ENCODE measurements around the gene WNT3.

DNA sequence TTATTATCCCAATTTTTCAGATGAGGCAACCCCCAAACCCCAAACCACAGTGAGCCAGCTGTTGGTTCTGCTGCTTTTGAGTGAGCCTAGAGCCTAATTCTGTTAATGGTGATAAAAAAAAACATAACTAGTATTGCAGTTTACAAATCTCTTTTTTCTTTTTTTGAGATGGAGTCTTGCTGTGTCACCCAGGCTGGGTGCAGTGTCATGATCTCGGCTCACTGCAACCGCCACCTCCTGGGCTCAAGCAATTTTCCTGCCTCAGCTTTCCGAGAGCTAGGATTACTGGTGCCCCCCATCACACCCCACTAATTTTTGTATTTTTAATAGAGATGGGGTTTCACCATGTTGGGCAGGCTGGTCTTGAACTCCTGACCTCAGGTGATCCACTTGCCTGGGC is 36.0 kb upstream of the WNT3 start:
- TF ChIP-seq, protein P1, sequence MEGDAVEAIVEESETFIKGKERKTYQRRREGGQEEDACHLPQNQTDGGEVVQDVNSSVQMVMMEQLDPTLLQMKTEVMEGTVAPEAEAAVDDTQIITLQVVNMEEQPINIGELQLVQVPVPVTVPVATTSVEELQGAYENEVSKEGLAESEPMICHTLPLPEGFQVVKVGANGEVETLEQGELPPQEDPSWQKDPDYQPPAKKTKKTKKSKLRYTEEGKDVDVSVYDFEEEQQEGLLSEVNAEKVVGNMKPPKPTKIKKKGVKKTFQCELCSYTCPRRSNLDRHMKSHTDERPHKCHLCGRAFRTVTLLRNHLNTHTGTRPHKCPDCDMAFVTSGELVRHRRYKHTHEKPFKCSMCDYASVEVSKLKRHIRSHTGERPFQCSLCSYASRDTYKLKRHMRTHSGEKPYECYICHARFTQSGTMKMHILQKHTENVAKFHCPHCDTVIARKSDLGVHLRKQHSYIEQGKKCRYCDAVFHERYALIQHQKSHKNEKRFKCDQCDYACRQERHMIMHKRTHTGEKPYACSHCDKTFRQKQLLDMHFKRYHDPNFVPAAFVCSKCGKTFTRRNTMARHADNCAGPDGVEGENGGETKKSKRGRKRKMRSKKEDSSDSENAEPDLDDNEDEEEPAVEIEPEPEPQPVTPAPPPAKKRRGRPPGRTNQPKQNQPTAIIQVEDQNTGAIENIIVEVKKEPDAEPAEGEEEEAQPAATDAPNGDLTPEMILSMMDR (IDR thresholded peaks at IDR 0.05) = no peak
- no peak for TF ChIP-seq EZH2 (IDR thresholded peaks at IDR 0.05)

All from neural progenitor cell (in vitro differentiated cells).